Endometrium (tissue), 2 donors: ENCODE data around the gene CCDC85B.

Experiments
- FAIRE-seq: peaks from 2 replicates; lab custom pipeline; 2012; peaks lifted over from hg19 to GRCh38; lab: Jason Lieb, UNC
- donor health status: control.
- donor health status: control.

The CCDC85B gene

GRCh38 chr11:65869643-65870306 lies 20.7 kb upstream of the CCDC85B start:
- no peak for FAIRE-seq

DNA sequence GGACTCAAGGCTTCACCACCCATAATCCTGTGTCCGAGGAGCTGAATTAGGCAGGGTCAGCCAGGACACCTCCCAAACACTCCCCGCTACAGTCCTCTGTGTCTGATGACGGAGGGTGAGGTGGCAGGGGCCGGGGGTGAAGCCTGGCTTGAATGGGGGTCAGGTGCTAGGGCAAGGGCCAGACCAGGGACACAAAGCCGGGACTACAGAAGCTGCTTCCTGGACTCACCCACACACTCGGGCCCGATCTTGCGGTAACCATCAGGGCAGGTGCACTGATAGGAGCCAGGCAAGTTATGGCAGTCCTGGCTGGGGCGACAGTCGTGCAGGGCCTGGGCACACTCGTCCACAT lies 20.2 kb upstream of the CCDC85B start:
- no peak for FAIRE-seq

DNA sequence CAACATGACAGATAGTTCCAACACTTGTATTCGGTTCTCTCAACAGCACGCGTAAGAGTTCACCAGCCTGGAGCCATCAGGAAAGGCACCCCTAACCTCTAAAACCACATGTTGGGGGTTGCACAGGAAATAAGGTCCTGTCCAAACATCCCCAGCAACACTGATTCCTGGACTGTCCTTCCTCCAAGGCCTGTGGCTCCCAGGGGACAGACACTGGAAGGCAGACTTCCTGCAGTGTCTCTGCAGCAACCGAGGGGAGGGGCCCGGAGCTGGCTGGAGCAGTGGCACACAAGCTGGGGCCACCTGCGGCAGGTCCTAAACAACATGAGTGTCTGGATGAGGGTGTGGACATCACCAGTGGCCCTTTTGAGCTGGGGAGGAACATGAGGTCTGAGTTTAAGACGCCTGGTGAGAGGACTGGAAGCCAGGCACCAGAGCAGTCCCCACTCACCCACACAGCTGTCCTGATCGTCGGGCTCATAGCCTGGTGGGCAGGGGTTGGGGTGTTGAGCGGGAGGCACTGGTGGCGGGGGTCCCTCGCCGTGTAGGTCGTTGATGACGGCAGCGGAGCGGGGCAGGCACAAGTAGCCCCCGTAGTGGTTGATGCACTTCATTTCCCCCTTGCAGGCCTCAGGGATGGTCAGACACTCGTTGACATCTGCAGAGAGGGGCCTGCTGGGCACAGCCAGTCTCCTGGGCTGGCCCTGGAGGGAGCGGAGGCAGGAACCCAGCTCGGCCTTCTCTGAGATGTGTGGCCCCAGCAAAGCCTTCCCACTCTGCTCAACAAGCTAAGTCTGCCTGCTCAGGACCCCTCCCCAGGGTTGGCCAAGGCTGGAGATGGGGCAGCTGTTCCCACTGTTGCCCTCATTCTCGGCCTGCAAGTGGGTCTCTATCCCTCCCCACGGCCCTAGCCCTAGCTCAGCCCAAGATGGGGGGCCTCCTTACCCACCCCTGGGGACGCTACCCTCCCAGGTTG lies 19.5 kb upstream of the CCDC85B start:
- FAIRE-seq = no peak

- FAIRE-seq = no peak
Observed at GRCh38 chr11:65871811-65872548, 18.5 kb upstream of the CCDC85B start.

- FAIRE-seq = no peak
Observed at GRCh38 chr11:65872586-65873317, 17.7 kb upstream of the CCDC85B start, which contains the start of gene EFEMP2. EFEMP2 (minus strand) TSS chr11:65872800; CDS start chr11:65872354, 446 bp downstream.

- peak; percentile 80 for FAIRE-seq
Observed at GRCh38 chr11:65873318-65874156, 16.9 kb upstream of the CCDC85B start.

- no peak for FAIRE-seq
Observed at GRCh38 chr11:65879617-65880016, 10.9 kb upstream of the CCDC85B start, which contains the start of gene CTSW. CTSW (plus strand) TSS chr11:65879837; CDS start chr11:65879855, 18 bp downstream.

DNA sequence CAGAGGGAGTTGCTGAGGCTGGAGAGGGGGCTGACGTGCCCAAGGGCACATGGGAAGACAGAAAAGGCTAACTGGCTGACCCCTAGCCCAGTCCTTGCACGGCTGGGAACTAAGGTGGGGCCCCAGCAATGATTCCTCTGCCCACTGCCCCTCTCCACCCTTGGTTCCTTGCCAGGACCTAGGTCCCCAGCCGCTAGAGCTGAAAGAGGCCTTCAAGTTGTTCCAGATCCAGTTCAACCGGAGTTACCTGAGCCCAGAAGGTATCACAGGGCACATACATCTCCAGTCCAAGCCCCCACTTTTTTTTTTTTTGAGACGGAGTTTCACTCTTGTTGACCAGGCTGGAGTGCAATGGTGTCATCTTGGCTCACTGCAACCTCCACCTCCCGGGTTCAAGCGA lies 10.4 kb upstream of the CCDC85B start:
- FAIRE-seq = no peak

DNA sequence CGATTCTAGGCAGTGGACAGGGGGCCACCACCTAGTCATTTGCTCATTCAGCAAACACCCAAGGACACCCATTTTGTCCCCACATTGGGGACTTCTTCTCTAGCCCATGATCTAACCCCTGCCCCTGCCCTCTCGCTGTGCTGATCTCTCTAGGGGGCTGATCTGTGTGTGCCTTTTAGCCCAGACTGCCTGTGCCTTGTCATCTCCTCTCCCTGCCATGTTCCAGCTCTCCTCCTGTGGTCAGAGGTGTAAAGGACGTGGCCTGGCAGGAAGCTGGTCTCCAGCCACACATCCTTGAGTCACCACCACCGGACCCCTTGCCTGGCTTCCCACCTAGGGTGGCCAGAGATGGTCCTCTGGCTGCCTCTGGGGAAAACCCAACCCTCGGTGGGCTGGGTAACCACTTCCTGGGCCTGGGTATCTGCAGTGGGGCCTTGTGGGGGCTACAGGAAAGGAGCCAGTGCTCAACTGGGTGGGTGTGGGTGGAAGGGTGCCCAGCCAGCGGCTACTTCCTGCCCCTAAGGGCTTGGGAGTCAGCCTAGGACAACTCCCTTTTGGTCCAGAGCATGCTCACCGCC lies 9.5 kb upstream of the CCDC85B start:
- FAIRE-seq = no peak

- FAIRE-seq = no peak
Observed at GRCh38 chr11:65882120-65883057, 8.1 kb upstream of the CCDC85B start.

DNA sequence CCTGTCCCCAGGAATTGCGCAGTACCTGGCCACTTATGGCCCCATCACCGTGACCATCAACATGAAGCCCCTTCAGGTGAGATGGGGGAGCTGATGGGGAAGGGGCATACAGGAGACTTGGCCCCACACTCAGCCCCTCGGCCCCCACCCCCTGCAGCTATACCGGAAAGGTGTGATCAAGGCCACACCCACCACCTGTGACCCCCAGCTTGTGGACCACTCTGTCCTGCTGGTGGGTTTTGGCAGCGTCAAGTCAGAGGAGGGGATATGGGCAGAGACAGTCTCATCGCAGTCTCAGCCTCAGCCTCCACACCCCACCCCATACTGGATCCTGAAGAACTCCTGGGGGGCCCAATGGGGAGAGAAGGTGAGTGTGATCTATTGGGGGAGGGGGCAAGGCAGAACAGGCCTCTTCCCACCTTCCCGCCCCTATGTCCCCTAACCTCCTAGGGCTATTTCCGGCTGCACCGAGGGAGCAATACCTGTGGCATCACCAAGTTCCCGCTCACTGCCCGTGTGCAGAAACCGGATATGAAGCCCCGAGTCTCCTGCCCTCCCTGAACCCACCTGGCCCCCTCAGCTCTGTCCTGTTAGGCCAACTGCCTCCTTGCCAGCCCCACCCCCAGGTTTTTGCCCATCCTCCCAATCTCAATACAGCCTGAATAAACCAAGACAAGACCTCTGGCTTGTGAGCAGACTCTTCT lies 7.3 kb upstream of the CCDC85B start:
- FAIRE-seq = no peak

GRCh38 chr11:65883786-65884715 lies 6.4 kb upstream of the CCDC85B start:
- FAIRE-seq = no peak

DNA sequence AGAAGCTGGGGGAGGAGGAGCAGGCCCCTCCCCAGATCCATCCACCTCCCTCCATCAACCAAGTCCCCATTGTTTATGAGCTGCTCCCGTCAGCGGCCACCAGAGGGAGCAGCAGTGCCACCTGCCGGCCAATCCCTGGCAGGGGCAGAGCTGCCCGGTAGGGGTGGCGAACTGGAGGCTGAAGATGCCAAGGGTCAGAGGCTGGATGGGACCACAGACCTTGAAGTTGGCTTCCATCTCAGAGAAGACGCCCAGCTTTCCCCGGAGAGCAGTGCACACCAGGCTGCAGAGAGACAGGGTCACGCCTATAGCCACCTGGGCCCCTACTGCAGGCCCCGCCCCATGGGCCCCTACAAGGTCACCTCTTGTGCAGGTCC lies 5.8 kb upstream of the CCDC85B start:
- no peak for FAIRE-seq

DNA sequence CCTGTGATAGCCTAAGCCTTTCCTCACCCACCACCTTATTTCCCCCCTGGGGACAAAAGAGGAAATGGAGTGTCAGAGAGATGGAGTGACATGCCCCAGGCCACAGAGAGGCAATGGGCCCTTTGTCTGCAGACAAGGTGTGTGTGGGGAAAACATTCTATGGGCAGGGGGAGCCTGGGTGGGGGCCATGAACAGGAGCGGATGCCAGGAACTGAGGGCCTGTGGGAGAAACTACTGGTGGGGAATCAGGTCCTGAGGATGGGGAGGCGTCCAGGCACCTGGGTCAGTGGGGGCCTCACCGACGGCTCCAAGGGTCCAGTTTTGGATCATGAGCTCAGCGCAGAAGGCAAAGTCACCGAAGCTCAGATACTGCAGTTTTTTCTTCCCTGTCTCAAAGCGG lies 5.2 kb upstream of the CCDC85B start:
- FAIRE-seq = no peak

GRCh38 chr11:65885808-65886536 lies 4.5 kb upstream of the CCDC85B start:
- FAIRE-seq = no peak

GRCh38 chr11:65886826-65887722 lies 3.4 kb upstream of the CCDC85B start:
- FAIRE-seq = no peak
